ENCODE measurements around the gene MDK. TPM values are rescaled to one million over a fixed set of nuclear protein-coding genes. Genes with fewer than 3 reads are reported as not detected.

Gene MDK
- total RNA-seq, 1 donor from 2014 or later: 2,040 TPM

DNA sequence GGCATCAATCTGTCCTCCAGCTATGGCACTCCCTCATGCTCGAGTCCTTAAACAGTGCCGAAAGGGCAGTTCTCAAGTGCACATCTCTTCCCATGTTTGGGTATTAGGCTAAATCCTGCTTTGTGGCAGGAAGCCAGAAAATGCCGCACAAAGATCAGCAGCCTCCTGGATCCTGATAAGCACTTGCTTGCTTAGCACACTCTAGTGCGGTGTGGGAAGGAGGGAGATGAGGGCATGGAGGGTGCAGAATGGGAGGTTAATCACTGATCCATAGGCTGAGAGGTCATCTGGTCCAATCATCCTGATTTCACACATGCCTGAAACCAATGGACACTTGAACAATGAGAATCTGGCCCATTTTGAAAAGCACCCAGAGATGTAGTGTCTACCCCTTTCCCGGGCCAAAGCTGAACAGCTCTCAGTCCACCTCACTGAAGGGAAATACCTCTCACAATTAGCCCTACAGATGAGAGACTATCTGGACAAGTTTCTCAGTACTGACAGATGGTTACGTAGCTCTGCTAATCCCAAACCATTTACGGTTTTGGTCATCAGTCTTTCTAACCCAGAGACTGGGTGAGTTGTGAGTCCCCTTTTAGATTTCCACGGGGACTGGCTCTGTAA, 39.9 kb downstream of the MDK start:
- peaks cover 6% of the 10 kb centered on the region for H3K4me1 Mint-ChIP-seq (ENCODE audit: low read depth)
- DNase-seq (ENCODE audit: low spot score, unreplicated experiment): no peak
- TF ChIP-seq, protein P1, sequence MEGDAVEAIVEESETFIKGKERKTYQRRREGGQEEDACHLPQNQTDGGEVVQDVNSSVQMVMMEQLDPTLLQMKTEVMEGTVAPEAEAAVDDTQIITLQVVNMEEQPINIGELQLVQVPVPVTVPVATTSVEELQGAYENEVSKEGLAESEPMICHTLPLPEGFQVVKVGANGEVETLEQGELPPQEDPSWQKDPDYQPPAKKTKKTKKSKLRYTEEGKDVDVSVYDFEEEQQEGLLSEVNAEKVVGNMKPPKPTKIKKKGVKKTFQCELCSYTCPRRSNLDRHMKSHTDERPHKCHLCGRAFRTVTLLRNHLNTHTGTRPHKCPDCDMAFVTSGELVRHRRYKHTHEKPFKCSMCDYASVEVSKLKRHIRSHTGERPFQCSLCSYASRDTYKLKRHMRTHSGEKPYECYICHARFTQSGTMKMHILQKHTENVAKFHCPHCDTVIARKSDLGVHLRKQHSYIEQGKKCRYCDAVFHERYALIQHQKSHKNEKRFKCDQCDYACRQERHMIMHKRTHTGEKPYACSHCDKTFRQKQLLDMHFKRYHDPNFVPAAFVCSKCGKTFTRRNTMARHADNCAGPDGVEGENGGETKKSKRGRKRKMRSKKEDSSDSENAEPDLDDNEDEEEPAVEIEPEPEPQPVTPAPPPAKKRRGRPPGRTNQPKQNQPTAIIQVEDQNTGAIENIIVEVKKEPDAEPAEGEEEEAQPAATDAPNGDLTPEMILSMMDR (IDR thresholded peaks at IDR 0.05; ENCODE audit: unreplicated experiment): no peak
- H3K9me3 Mint-ChIP-seq (ENCODE audit: low read depth): no peaks in the 10 kb centered on the region
- no peaks in the 10 kb centered on the region for H3K27me3 Mint-ChIP-seq
- H3K36me3 Mint-ChIP-seq (ENCODE audit: insufficient read depth): peaks cover 14% of the 10 kb centered on the region
- no peak overlapping the region for H3K27ac Mint-ChIP-seq
- H3K4me3 Mint-ChIP-seq (ENCODE audit: low read depth): no peak overlapping the region

- TF ChIP-seq, protein P1 (IDR thresholded peaks at IDR 0.05; ENCODE audit: unreplicated experiment): no peak
- peaks cover 16% of the 10 kb centered on the region for H3K36me3 Mint-ChIP-seq (ENCODE audit: insufficient read depth)
- no peaks in the 10 kb centered on the region for H3K27me3 Mint-ChIP-seq
- peaks cover 6% of the 10 kb centered on the region for H3K4me1 Mint-ChIP-seq (ENCODE audit: low read depth)
- H3K4me3 Mint-ChIP-seq (ENCODE audit: low read depth): no peak overlapping the region
- H3K9me3 Mint-ChIP-seq (ENCODE audit: low read depth): no peaks in the 10 kb centered on the region
- H3K27ac Mint-ChIP-seq: peak overlapping the region; percentile 6
- no peak for DNase-seq (ENCODE audit: low spot score, unreplicated experiment)
These were observed 41.1 kb downstream of the MDK start for GRCh38 chr11:46422588-46422987.

DNA sequence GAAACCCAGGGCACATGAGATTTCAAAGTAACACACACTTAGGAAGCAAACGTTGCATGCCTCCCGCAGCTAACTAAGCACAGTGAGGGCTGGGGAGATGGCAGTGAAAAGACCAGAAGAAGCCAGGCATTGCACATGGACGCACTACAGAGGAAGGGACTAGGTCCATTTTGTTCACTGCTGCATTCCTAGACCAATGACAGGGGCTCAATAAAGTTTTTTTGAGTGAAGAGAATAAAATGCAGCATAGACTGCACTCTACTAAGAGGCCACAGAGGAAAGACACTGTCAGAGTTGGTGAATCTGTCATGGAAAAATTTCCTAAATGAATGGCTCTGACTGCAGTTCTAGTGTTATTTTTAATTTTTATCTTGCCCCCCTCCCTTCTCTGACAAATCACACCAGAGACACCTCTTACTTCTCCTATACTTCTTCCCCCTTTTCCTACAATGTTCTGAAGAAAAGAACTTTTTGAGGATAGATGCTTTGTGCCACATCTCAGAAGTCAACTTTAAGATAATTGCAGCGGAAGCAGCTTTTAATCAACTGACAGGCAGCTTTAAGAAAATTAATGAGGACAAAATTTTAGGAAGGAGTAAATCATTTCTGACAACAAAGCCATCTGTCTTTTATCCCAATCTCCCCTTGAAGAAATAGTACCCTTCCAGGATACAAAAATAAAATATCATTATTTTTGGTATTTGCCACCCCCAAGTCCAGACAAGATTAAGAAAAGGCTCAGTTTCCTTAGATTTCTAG, 44.9 kb downstream of the MDK start:
- Mint-ChIP-seq H3K36me3 (ENCODE audit: insufficient read depth) (peaks cover 17% of the 10 kb centered on the region), H3K4me3 (ENCODE audit: low read depth) (no peak overlapping the region), H3K27me3 (no peaks in the 10 kb centered on the region), H3K4me1 (ENCODE audit: low read depth) (peaks cover 3% of the 10 kb centered on the region), H3K9me3 (ENCODE audit: low read depth) (no peaks in the 10 kb centered on the region), H3K27ac (no peak overlapping the region)
- TF ChIP-seq, protein P1 (IDR thresholded peaks at IDR 0.05; ENCODE audit: unreplicated experiment): no peak
- DNase-seq (ENCODE audit: low spot score, unreplicated experiment): no peak

DNA sequence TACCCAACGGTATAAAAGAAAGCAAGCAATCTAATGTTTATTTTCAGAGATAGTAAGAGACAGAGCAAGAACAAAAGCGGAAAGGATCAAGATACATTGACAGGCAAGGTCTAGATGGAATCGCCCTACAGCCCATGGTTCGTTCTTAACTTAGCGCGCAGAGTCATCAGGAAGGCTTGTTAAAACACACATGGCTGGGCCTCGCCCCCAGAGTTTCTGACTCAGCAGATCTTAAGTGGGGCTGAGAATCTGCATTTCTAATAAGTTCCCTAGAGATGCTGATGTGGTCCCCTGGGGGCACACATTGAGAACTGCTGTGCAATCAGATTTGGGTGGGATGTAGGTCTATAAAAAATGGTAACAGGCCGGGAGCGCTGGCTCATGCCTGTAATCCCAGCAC, 45.9 kb downstream of the MDK start:
- H3K27me3 Mint-ChIP-seq: no peaks in the 10 kb centered on the region
- H3K27ac Mint-ChIP-seq: no peak overlapping the region
- peaks cover 14% of the 10 kb centered on the region for H3K36me3 Mint-ChIP-seq (ENCODE audit: insufficient read depth)
- no peak overlapping the region for H3K4me3 Mint-ChIP-seq (ENCODE audit: low read depth)
- TF ChIP-seq, protein P1 (IDR thresholded peaks at IDR 0.05; ENCODE audit: unreplicated experiment): no peak
- DNase-seq (ENCODE audit: low spot score, unreplicated experiment): no peak
- peaks cover 3% of the 10 kb centered on the region for H3K4me1 Mint-ChIP-seq (ENCODE audit: low read depth)
- no peaks in the 10 kb centered on the region for H3K9me3 Mint-ChIP-seq (ENCODE audit: low read depth)

DNA sequence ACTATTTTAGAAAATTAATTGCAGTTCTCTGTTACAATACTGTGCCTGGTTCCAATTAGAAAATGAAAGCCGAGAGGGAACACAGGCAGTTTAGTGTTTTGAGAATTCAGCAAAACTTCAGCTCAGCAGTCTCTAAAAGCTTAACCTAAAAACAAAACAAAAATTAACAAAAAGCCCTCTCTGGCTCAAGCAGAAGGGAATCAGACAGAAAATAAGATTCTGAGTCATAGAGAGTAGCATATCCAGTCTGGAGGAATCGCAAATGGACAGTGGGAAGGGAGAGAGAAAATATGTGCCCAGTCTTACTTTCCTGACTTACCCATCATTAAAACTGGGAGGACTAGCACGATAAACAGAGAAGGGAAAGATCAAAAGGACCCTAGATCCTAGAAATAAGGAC, 48.2 kb downstream of the MDK start:
- H3K36me3 Mint-ChIP-seq (ENCODE audit: insufficient read depth): peaks cover 10% of the 10 kb centered on the region
- H3K4me3 Mint-ChIP-seq (ENCODE audit: low read depth): no peak overlapping the region

More for the DNA sequence above, 48.2 kb downstream of the MDK start:
- H3K9me3 Mint-ChIP-seq (ENCODE audit: low read depth): no peaks in the 10 kb centered on the region
- peak overlapping the region; percentile 12 for H3K27ac Mint-ChIP-seq
- no peak for DNase-seq (ENCODE audit: low spot score, unreplicated experiment)
- no peaks in the 10 kb centered on the region for H3K4me1 Mint-ChIP-seq (ENCODE audit: low read depth)
- no peaks in the 10 kb centered on the region for H3K27me3 Mint-ChIP-seq
- TF ChIP-seq, protein P1 (IDR thresholded peaks at IDR 0.05; ENCODE audit: unreplicated experiment): no peak

Measured in progenitor cell of endocrine pancreas (in vitro differentiated cells).